GM18499 (cell line): Measurements from ENCODE around the gene MRPL12.
"Not testable (repeated sequence)": the region's sequence is repeated elsewhere in the genome, so short reads cannot be mapped to it uniquely, and the experiment has no call there.

Experiments used
- ATAC-seq: cut with Tn5 transposase; IDR thresholded peaks from one replicate; pipeline ENCODE4 v1.9.1; 2021; ENCODE audit warnings: moderate number of reproducible peaks; ENCODE audit not compliant: insufficient read depth, unreplicated experiment

Gene MRPL12

GRCh38 chr17:81737947-81738800, 35.0 kb downstream of the MRPL12 start:
- ATAC-seq, result no peak

GRCh38 chr17:81738801-81739393, 35.7 kb downstream of the MRPL12 start:
- ATAC-seq, result no peak

- not testable (repeated sequence) for ATAC-seq
Measured at GRCh38 chr17:81739593-81739992, 36.4 kb downstream of the MRPL12 start.

GRCh38 chr17:81740395-81740961, 37.3 kb downstream of the MRPL12 start:
- ATAC-seq, result no peak

GRCh38 chr17:81741049-81741593, 38.0 kb downstream of the MRPL12 start:
- no peak for ATAC-seq

GRCh38 chr17:81741594-81742452, 38.7 kb downstream of the MRPL12 start:
- ATAC-seq, result no peak
